Endothelial cell of umbilical vein (primary cell): ENCODE measurements around the gene GAA. TPM values are rescaled to one million over a fixed set of nuclear protein-coding genes. Genes with fewer than 3 reads are reported as not detected.

Experiments
- BruUV-seq: library from RNA; stranded (reverse); fragments of 400-500 nt; replicated peaks from 2 replicates; lab custom pipeline; 2021; lab: Mats Ljungman, UMichigan
- CTCF ChIA-PET: fragments of 300-600, 350-600 bp; sonication (Branson Sonifier 250); formaldehyde crosslinking; loops from one replicate; lab custom pipeline; 2021; ENCODE audit warnings: antibody characterized with exemption, inconsistent platforms; lab: Charles Lee
- POLR2A ChIA-PET: fragments of 300-600, 350-600 bp; sonication (Branson Sonifier 250); formaldehyde crosslinking; loops from one replicate; lab custom pipeline; 2021; ENCODE audit warnings: antibody characterized with exemption, inconsistent platforms; lab: Charles Lee
- DNase-seq: peaks from one replicate; pipeline ENCODE4 v3.0.0-alpha.2; 2011; ENCODE audit warnings: low read depth, low spot score
- FAIRE-seq: peaks from 2 replicates; lab custom pipeline; 2011; peaks lifted over from hg19 to GRCh38; lab: Jason Lieb, UNC
- H2AFZ ChIP-seq: 2 replicates; pipeline ENCODE4 v1.6.0; 2012; ENCODE audit warnings: low read depth, low read length, control low read depth, inconsistent platforms
- H3K27ac ChIP-seq: 2 replicates; pipeline ENCODE4 v1.5.1; 2011; ENCODE audit warnings: low read depth, mild to moderate bottlenecking, control low read depth, low read length, moderate library complexity; ENCODE audit not compliant: insufficient read depth
- H3K27me3 ChIP-seq, 2 experiments: 2 replicates each; pipeline versions ENCODE4 v1.6.0 to v1.6.1; 2011; ENCODE audit warnings: low read length in 2 of 2, mixed read lengths in 1 of 2; ENCODE audit not compliant: control insufficient read depth in 2 of 2, insufficient read depth in 2 of 2
- H3K36me3 ChIP-seq, 2 experiments: 2 replicates in 1 of 2; 3 replicates in 1 of 2; pipeline ENCODE4 v1.5.1; 2011; ENCODE audit warnings: low read length in 2 of 2, mild to moderate bottlenecking in 1 of 2, moderate library complexity in 1 of 2; ENCODE audit not compliant: control insufficient read depth in 2 of 2, insufficient read depth in 2 of 2; ENCODE audit errors: extremely low read depth in 1 of 2
- H3K4me1 ChIP-seq: 3 replicates; pipeline ENCODE4 v1.5.1; 2011; ENCODE audit warnings: mild to moderate bottlenecking, low read length; ENCODE audit not compliant: control insufficient read depth, insufficient read depth; ENCODE audit errors: extremely low read depth
- H3K4me2 ChIP-seq: 2 replicates; pipeline ENCODE4 v1.6.1; 2011; ENCODE audit warnings: low read length, control low read depth, mixed read lengths; ENCODE audit not compliant: insufficient read depth
- H3K4me3 ChIP-seq, 3 experiments: fragments of 200-600 bp in 1 of 3; sonication (generic), shearing (Covaris generic) in 1 of 3; replicated peaks in 1 of 3; 2 replicates each; pipeline ENCODE4 v1.5.1; 2011 to 2016; ENCODE audit warnings: control low read depth in 3 of 3, low read length in 3 of 3, mild to moderate bottlenecking in 2 of 3, inconsistent platforms in 1 of 3, low read depth in 1 of 3, moderate library complexity in 1 of 3; ENCODE audit not compliant: insufficient read depth in 1 of 3
- H3K79me2 ChIP-seq: 2 replicates; pipeline ENCODE4 v1.6.0; 2012; ENCODE audit warnings: low read length, inconsistent platforms; ENCODE audit not compliant: control insufficient read depth, insufficient read depth
- H3K9ac ChIP-seq: replicated peaks from 2 replicates; pipeline ENCODE3; 2011; ENCODE audit warnings: low read length, control low read depth; ENCODE audit not compliant: insufficient read depth; ENCODE audit errors: extremely low read depth
- H3K9me1 ChIP-seq: replicated peaks from 3 replicates; pipeline ENCODE4 v1.6.0; 2011; ENCODE audit warnings: mild to moderate bottlenecking, low read length; ENCODE audit not compliant: control insufficient read depth, insufficient read depth; ENCODE audit errors: extremely low read depth
- H3K9me3 ChIP-seq: replicated peaks from 2 replicates; pipeline ENCODE4 v1.5.1; 2012; ENCODE audit warnings: low read length, inconsistent platforms; ENCODE audit not compliant: control insufficient read depth, insufficient read depth
- H4K20me1 ChIP-seq: replicated peaks from 2 replicates; pipeline ENCODE3; 2011; ENCODE audit warnings: mild to moderate bottlenecking, low read length; ENCODE audit not compliant: control insufficient read depth, insufficient read depth; ENCODE audit errors: extremely low read depth
- CTCF ChIP-seq, 2 donors: IDR thresholded peaks; 1 replicate in 1 of 2; 2 replicates in 1 of 2; pipeline ENCODE4 v1.5.1; 2011; ENCODE audit warnings: low read length in 2 of 2, mild to moderate bottlenecking in 2 of 2, moderate library complexity in 2 of 2, control low read depth in 1 of 2, inconsistent platforms in 1 of 2, low read depth in 1 of 2; ENCODE audit not compliant: insufficient read depth in 1 of 2; ENCODE audit errors: extremely low read depth in 1 of 2
- FOS ChIP-seq: IDR thresholded peaks from 2 replicates; pipeline ENCODE4 v1.6.1; 2011; ENCODE audit warnings: mild to moderate bottlenecking, low read length, moderate library complexity, borderline replicate concordance; ENCODE audit not compliant: insufficient read depth
- GATA2 ChIP-seq: IDR thresholded peaks from 2 replicates; pipeline ENCODE4 v1.7.0; 2011; ENCODE audit warnings: low read depth, mild to moderate bottlenecking, moderate library complexity, mixed read lengths, low read length; ENCODE audit not compliant: insufficient read length, insufficient read depth
- JUN ChIP-seq: IDR thresholded peaks from 2 replicates; pipeline ENCODE4 v1.6.1; 2011; ENCODE audit warnings: borderline replicate concordance, low read depth; ENCODE audit not compliant: insufficient read length, insufficient read depth
- MAX ChIP-seq: IDR thresholded peaks from 2 replicates; pipeline ENCODE4 v1.6.1; 2011; ENCODE audit not compliant: insufficient read depth, insufficient read length
- MYC ChIP-seq: IDR thresholded peaks from one replicate; pipeline ENCODE4 v1.6.1; 2011; ENCODE audit warnings: mild to moderate bottlenecking, low read depth, low read length
- POLR2A ChIP-seq: IDR thresholded peaks from 2 replicates; pipeline ENCODE4 v1.6.1; 2012; ENCODE audit warnings: low read depth, mild to moderate bottlenecking, control low read depth, low read length
- POLR2AphosphoS5 ChIP-seq: IDR thresholded peaks from 2 replicates; pipeline ENCODE4 v1.6.1; 2012; ENCODE audit warnings: low read depth, mild to moderate bottlenecking, control low read depth, low read length, moderate library complexity; ENCODE audit not compliant: insufficient read depth
- dilution Hi-C: fragments of 300-500 bp; cut with MboI; formaldehyde crosslinking; loops from one replicate; pipeline ENCODE4 v1.15.0; 2019; ENCODE audit warnings: low sequenced_read_pairs; ENCODE audit not compliant: extremely low pct_ligation_motif_present
- intact Hi-C: fragments of 100-400 bp; cut with micrococcal nuclease; formaldehyde crosslinking; loops from one replicate; pipeline ENCODE4 v1.10.0; 2022
- polyA plus RNA-seq, 4 experiments: library from polyadenylated mRNA; depleted of rRNA in 3 of 4; stranded (reverse) in 3 of 4; unstranded in 1 of 4; fragments of >200 nt; gene quantifications; 2 replicates each; pipeline versions ENCODE4 v1.2.1 to v1.2.3, GENCODE V29; 2011 to 2012; ENCODE audit warnings: missing spikeins in 1 of 4
- total RNA-seq: library from RNA; stranded (reverse); gene quantifications from 2 replicates; pipeline ENCODE4 v1.2.3, GENCODE V29; 2021

Gene GAA
- total and polyA plus RNA-seq, 2 donors (not counting 3 experiments of a cell fraction or from before 2014, with no cell fraction given) = 26.3 to 49.7 TPM

GRCh38 chr17:80116276-80116920 lies 15.0 kb downstream of the GAA start:
- intact Hi-C loops (no loop called here), dilution Hi-C loops (no loop called here)
- H3K4me2 ChIP-seq = no peak overlapping the region
- H3K9me3 ChIP-seq = no peaks in the 10 kb centered on the region
- no peaks in the 10 kb centered on the region for H3K79me2 ChIP-seq
- no peak overlapping the region for H3K4me3 ChIP-seq
- BruUV-seq = no TSS peak
- TF ChIP-seq POLR2AphosphoS5 (no peak), POLR2A (no peak), FOS (no peak), CTCF (IDR thresholded peaks at IDR 0.05; ENCODE audit: extremely low read depth in 1 of 2, insufficient read depth in 1 of 2, low read depth in 1 of 2, low read length in 2 of 2) (no peak)
- no peaks in the 10 kb centered on the region for H3K4me1 ChIP-seq
- no peak overlapping the region for H3K9ac ChIP-seq
- POLR2A ChIA-PET = no interaction called here
- no peak for FAIRE-seq
- no peaks in the 10 kb centered on the region for H3K36me3 ChIP-seq
- no peaks in the 10 kb centered on the region for H3K27me3 ChIP-seq
- H3K27ac ChIP-seq = no peak overlapping the region
- H2AFZ ChIP-seq = no peak overlapping the region
- CTCF ChIA-PET = interaction anchor here (0.6 to 1.2 kb wide), 5 partner anchors 8 to 29 kb away, joined by 3 to 5 read pairs (median 3); partner anchors contain the start of gene GAA
- DNase-seq = no peak
- H4K20me1 ChIP-seq = no peaks in the 10 kb centered on the region
- no peaks in the 10 kb centered on the region for H3K9me1 ChIP-seq

- no peak overlapping the region for H3K4me2 ChIP-seq
- BruUV-seq = no TSS peak
- no peaks in the 10 kb centered on the region for H3K9me1 ChIP-seq
- H3K9ac ChIP-seq = no peak overlapping the region
- no peaks in the 10 kb centered on the region for H3K36me3 ChIP-seq
- H3K27ac ChIP-seq = no peak overlapping the region
- intact Hi-C loops (no loop called here), dilution Hi-C loops (no loop called here)
- FAIRE-seq (no peak), DNase-seq (no peak)
- CTCF ChIA-PET = interaction anchor here (0.6 to 1.1 kb wide), 3 partner anchors 11 to 28 kb away, joined by 3 read pairs; partner anchors contain the start of gene GAA
- H3K9me3 ChIP-seq = no peaks in the 10 kb centered on the region
- no peak for TF ChIP-seq POLR2A
- no peak for TF ChIP-seq MYC
- no peak for TF ChIP-seq FOS
- no peak for TF ChIP-seq GATA2
- TF ChIP-seq CTCF (IDR thresholded peaks at IDR 0.05; ENCODE audit: extremely low read depth in 1 of 2, insufficient read depth in 1 of 2, low read depth in 1 of 2, low read length in 2 of 2) = no peak
- no peak for TF ChIP-seq MAX
- TF ChIP-seq POLR2AphosphoS5 = no peak
- no peak for TF ChIP-seq JUN
- H3K4me3 ChIP-seq = no peak overlapping the region
- POLR2A ChIA-PET = no interaction called here
- no peaks in the 10 kb centered on the region for H3K79me2 ChIP-seq
- no peaks in the 10 kb centered on the region for H3K4me1 ChIP-seq
- no peak overlapping the region for H2AFZ ChIP-seq
- H3K27me3 ChIP-seq = no peaks in the 10 kb centered on the region
- H4K20me1 ChIP-seq = no peaks in the 10 kb centered on the region
These were observed 15.6 kb downstream of the GAA start for GRCh38 chr17:80116921-80117380.
